HG02763 (cell line): ENCODE measurements around the gene CCDC89.

Experiments
- ATAC-seq: cut with Tn5 transposase; IDR thresholded peaks from one replicate; pipeline ENCODE4 v1.9.1; 2021; ENCODE audit warnings: mild to moderate bottlenecking, moderate library complexity; ENCODE audit not compliant: unreplicated experiment

Gene CCDC89

GRCh38 chr11:85685820-85686459, at the start of gene CCDC89:
CCDC89 (minus strand) TSS chr11:85686195; CDS start chr11:85686130, 65 bp downstream.
- ATAC-seq = no peak

GRCh38 chr11:85732965-85733364, 47.0 kb upstream of the CCDC89 start:
- ATAC-seq = peak; percentile 60

DNA sequence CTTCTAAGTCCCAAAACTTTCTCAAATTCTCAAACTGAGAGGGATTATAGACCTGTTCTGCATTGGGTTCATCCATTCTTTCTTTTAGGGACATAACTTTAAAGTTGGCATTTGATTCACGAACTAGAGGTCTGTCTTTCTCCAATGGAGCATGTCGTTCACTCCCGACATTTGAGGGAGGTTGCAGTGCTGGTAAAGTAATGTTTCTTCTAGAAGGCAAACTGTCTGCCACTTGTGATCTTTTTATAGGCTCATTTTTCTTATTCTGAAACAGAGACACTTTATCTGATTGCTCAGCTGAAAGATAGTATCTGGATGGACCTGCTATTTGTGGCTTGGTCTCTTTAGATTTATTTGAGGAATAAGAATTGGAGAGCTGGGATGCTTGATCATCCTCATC, 40.4 kb upstream of the CCDC89 start:
- no peak for ATAC-seq

DNA sequence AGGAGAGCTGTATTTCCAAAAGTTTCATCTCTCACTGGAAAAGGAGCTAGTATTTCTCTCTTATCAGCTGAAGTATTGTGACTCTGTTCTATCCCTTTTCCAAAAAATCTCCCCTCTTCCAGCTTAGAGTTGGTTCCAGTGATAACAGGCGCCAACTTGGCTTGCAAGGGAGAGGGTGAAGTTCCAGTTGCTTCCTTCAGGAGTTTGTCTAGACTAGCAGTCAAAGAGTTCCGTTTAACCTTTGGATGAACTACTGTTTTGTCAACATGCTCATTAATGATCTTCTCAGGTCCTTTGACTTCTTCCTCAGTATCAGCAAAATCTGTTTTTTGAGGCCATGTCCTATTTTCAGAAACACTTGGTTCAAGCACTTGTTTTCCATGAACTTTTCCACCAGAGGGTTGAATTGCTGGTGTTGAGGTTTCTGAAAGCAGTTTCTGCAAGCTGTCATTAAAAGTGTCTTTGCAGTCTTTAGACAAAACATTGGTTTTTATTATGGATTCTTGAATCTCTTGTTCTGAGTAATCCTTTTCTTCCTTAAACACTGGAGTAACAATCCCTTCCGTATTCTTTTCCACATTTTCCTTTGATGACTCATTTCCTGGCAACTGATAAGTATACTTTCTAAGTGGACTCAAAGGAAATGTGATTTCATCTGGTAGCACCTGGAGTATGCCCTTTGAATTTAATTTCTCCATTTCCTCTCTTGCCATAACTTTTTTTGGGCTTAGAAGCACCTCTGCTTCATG, 39.7 kb upstream of the CCDC89 start:
- ATAC-seq = no peak

- no peak for ATAC-seq
Observed at GRCh38 chr11:85724748-85725465, 38.9 kb upstream of the CCDC89 start.

DNA sequence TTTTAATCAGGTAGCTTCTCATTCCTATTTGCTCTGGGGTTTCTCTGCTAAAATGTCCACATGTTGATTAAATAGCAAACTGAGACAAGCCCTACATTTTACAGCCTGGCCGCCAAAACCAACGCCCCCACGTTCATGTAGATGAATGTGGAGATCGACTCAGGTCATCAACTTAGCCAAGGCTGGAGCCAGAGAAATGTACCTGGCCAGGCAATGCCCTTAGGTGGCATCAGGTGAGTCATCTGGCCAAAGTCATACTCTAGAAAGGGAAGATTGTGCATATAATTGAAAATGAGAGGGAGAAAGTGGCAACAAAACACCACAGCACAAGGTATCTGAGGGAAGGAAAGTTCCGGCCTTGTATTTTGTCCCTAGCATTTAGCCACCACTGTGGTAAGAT, 37.1 kb upstream of the CCDC89 start:
- no peak for ATAC-seq

DNA sequence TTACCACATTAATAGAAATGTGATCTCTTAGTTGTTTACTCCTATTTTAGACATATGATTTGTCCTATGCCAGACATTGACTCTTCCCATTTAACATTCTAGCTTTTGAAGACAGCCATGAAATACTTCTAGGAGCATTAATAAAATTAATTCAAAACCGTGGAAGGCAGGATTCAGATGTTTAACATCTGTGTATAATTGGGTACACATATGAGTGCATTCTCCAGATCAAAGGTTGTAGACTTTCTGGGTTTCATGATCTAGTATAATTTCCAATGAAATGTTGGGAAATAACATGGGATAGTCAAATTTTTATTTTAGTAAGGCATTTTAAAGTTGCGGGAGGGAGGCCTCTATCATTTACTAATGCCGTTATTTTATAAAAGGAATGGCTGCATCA, 35.2 kb upstream of the CCDC89 start:
- ATAC-seq = no peak

DNA sequence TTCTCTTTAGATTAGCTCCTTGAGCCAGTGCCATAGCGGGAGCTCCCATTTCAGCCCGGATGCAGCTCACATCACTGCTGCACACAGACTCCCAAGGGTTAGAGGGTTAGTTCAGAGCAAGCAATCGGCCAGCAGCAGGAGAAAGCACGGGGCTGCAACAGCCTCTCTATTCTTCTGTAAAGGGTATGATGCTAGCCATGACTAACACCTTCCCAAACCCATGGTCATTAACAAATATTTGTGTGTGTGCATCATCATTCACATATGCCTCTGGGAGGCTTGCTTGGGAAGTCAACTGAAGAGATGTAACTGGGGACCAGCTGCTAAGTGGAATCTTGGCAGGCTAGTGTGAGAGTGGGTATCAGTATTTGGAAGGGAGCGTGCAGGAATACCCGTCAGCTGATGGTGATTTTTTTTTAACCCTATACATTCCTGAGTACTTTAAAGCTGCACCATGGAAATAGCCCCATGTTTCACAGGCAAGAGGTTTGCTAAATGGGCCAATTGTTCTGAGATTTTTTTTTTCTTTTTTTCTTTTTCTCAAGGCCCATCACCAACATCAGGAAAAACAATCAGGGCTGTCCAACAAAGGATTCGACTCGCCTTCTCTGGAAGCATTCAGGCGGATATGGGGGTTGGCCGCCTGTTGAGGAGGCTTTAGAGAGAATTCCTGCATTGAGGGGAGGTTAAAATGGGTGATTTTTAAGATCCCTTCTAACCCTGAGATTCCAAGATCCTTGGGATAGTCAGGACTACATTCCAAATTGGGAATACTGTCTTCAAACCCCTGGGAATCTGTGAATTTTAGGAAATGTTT, 33.2 kb upstream of the CCDC89 start:
- no peak for ATAC-seq

- no peak for ATAC-seq
Observed at GRCh38 chr11:85718126-85718943, 32.3 kb upstream of the CCDC89 start.

DNA sequence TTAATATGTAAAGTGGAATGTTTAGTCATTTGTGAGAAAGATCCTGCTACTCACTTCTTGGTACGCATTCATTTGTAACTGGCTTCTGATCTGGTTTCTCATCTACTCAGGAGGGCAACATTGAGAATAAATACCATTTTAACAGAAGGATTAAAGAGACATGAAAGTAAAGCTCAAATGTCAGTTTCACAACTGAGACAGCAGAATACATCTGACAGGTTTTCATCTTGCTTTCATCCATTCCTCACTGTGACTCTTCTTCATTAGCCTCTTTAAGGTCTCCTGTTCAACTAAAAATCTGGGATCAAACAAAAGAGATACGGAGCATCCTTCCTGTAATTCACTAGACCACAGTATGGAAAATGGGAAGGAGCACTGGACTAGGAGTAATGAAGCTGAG, 31.4 kb upstream of the CCDC89 start:
- ATAC-seq = no peak

GRCh38 chr11:85712953-85713352, 27.0 kb upstream of the CCDC89 start:
- no peak for ATAC-seq

- ATAC-seq = no peak
Observed at GRCh38 chr11:85710917-85711316, 24.9 kb upstream of the CCDC89 start.

DNA sequence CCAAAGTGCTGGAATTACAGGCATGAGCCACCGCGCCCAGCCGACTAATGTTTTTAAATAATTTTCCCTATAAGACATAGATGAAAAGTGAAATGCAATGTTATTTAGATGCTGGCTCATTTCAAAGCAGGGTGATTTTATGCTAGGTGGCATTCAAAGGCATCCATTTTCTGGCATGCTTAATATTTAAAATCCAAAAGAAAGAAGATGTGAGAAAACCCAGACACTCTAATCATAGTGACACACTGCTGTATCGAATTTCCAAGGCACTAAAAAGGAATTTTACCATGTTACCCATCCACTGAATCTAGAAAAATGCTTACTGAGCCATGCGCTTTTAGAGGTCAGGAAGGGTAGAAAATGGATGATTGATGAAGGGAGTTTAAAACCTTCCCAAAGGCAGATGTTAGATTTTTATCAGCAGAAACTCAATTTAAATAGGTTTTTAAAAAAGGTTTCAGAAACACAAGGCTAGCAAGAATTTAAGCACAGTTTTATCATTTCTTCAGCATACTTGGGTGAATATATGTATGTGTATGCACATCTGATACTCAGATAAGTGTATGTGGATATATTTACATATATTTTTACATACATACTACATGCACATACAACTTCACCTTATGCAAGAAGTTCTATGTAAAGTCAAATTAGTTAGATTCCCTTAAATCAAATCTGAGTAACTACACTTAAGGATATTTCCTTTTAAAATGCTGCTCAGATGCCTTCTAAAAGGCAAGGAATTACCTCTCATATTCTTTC, 24.1 kb upstream of the CCDC89 start:
- no peak for ATAC-seq

DNA sequence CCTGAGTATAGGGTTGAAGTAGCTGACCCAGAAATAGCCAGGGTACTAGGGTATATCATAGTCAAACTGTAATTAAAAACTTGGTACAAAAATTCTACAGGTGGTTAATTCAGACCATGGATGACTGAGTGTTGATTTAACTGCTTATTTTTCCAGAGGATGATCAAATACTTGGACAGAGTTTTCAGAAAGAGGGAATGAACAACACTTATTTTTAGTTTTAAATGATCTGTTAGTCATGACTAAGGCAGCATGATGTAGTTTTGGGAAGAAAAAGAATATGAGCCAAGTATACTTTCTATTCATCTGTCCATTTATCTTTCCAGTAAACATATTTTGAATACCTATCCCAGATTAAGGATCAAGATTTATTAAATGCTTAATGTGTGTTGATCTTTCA, 19.8 kb upstream of the CCDC89 start:
- ATAC-seq = no peak

- ATAC-seq = no peak
Observed at GRCh38 chr11:85704967-85705366, 19.0 kb upstream of the CCDC89 start.

DNA sequence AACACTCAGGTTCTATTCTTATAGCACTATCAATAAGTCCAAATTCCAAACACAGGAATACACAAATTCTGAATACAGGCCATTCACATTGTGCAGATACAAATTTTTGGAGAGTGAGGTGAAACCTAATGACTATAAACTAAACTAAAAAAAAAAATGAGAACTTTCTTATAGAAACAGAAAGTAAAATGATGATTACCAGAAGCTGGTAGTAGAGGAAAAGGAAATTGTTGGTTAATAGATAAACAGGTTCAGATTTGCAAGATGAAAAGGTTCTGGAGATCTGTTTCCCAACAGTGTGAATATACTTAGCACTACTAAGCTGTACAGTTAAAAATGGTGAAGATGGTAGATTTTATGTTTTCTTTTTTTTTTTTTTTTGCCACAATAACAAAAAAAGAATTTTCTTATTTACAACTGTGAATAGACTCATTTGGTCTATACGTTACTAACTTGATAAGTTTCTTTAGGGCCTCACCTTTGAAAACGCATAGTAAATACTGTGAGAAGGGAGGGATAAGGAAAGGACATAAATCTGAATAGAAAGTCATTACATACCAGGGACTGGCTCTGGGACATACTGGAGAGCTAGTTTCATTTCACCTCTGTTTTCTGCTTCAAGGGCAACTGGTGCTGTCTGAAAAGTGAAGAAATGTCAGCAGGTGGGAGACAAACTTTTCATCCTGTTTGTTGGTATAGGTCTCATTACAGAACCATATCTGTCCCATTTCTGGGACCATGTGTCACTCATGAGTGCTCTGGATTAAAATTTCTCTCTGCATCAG, 14.2 kb upstream of the CCDC89 start:
- peak; percentile 75 for ATAC-seq

GRCh38 chr11:85698195-85698594, 12.2 kb upstream of the CCDC89 start:
- no peak for ATAC-seq

GRCh38 chr11:85697747-85698146, 11.8 kb upstream of the CCDC89 start:
- ATAC-seq = no peak

GRCh38 chr11:85695546-85695945, 9.6 kb upstream of the CCDC89 start:
- no peak for ATAC-seq
